Endothelial cell (in vitro differentiated cells): ENCODE data around the gene NELFE. TPM values are rescaled to one million over a fixed set of nuclear protein-coding genes. Genes with fewer than 3 reads are reported as not detected.

Experiments used
- DNase-seq: peaks from one replicate; pipeline ENCODE4 v3.0.0; 2021; ENCODE audit warnings: low spot score
- H3K27ac Mint-ChIP-seq: one replicate; pipeline ENCODE4 v1.8.0; 2021; ENCODE audit warnings: mixed read lengths, inconsistent platforms; ENCODE audit not compliant: unreplicated experiment
- H3K27me3 Mint-ChIP-seq: one replicate; pipeline ENCODE4 v1.8.0; 2021; ENCODE audit warnings: mild to moderate bottlenecking, moderate library complexity, mixed read lengths, inconsistent platforms; ENCODE audit not compliant: unreplicated experiment
- H3K36me3 Mint-ChIP-seq: one replicate; pipeline ENCODE4 v1.8.0; 2021; ENCODE audit warnings: mild to moderate bottlenecking, low read depth, mixed read lengths, inconsistent platforms; ENCODE audit not compliant: unreplicated experiment
- H3K4me1 Mint-ChIP-seq: one replicate; pipeline ENCODE4 v1.8.0; 2021; ENCODE audit warnings: mild to moderate bottlenecking, mixed read lengths, inconsistent platforms; ENCODE audit not compliant: unreplicated experiment
- H3K4me3 Mint-ChIP-seq: one replicate; pipeline ENCODE4 v1.8.0; 2021; ENCODE audit warnings: mild to moderate bottlenecking, mixed read lengths, inconsistent platforms; ENCODE audit not compliant: unreplicated experiment
- H3K9me3 Mint-ChIP-seq: one replicate; pipeline ENCODE4 v1.8.0; 2021; ENCODE audit warnings: mixed read lengths, inconsistent platforms; ENCODE audit not compliant: unreplicated experiment
- CTCF ChIP-seq: fragments of 200-600 bp; sonication (generic); IDR thresholded peaks from one replicate; pipeline ENCODE4 v1.5.0; 2021; ENCODE audit warnings: antibody characterized with exemption; ENCODE audit not compliant: unreplicated experiment
- total RNA-seq: library from RNA; stranded (reverse); fragmentation: NEBNext Ultra II Directional; extraction: Animal tissue kit (Norgen Biotek cat#: 25700); gene quantifications from one replicate; pipeline ENCODE4 v1.2.1, GENCODE V29; 2021; ENCODE audit not compliant: unreplicated experiment

The NELFE gene
- total RNA-seq, 1 donor from 2014 or later, result 47.8 TPM

DNA sequence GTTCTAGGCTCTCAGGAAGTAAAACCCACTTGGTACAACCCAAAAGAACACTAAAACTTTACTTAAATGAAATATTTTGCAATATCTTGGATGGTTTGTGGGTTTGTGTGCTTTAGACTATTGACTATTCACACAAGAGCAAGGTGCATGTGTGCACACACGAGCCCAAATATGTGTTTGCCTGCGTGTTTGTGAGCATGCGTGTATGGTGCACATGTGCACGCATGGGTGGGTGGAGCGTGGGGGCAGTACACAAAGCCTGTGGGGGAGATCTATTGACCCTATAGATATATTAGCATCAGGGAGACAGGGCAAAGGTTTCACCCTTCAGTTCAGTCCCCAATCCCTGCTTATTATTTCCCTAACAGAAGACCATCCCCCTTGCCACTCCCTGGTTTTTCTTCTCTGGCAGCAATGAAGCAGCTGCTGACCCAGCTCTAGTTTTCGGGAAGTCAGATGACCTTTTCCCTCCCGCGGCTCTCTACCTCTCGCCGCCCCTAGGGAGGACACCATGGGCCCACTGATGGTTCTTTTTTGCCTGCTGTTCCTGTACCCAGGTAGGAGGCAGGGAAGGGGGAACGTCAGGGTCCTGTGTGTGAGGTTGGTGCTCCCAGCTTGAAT, 31.4 kb downstream of the NELFE start, which contains the start of gene C2:
TSS of gene C2 (plus strand) at position 476 of the 621 bp plus-strand sequence. CDS start at position 512, 36 bp downstream.
- Mint-ChIP-seq H3K27ac (no peak within 1 kb of the TSS), H3K9me3 (no peaks in the 10 kb centered on the region), H3K4me3 (no peak within 1 kb of the TSS), H3K36me3 (no peaks in the 10 kb centered on the region), H3K4me1 (no peaks in the 10 kb centered on the region), H3K27me3 (no peaks in the 10 kb centered on the region)
- DNase-seq, result no peak
- TF ChIP-seq CTCF, result no peak

GRCh38 chr6:31922942-31923341, 35.8 kb downstream of the NELFE start:
- Mint-ChIP-seq H3K27me3 (no peaks in the 10 kb centered on the region), H3K4me1 (no peaks in the 10 kb centered on the region), H3K36me3 (no peaks in the 10 kb centered on the region), H3K9me3 (no peaks in the 10 kb centered on the region), H3K27ac (no peak overlapping the region), H3K4me3 (no peak overlapping the region)
- no peak for TF ChIP-seq CTCF
- no peak for DNase-seq

DNA sequence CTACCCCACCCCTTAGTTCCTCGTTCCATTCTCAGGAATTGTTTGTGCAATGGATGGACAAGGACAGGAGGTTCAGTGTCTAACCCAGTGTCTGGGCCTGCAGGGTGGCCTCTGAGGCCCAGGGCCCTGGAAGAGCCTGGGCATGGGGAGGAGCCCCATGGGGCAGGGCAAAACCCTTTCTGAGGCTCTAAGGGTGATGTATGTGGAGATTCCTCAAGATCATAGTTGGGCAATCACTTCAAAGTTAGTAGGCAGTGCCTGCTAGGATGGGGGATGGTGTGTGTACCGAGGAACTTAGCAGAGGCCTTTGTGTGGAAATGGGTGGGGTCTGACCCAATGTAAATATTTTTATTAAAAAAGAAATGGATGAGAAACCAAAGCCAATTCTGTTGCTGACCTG, 38.0 kb downstream of the NELFE start:
- TF ChIP-seq CTCF, result no peak
- DNase-seq, result no peak
- H3K27ac Mint-ChIP-seq, result no peak overlapping the region
- H3K4me1 Mint-ChIP-seq, result no peaks in the 10 kb centered on the region
- no peaks in the 10 kb centered on the region for H3K9me3 Mint-ChIP-seq
- H3K27me3 Mint-ChIP-seq, result no peaks in the 10 kb centered on the region
- no peaks in the 10 kb centered on the region for H3K36me3 Mint-ChIP-seq
- H3K4me3 Mint-ChIP-seq, result no peak overlapping the region

GRCh38 chr6:31919624-31920303, 39.0 kb downstream of the NELFE start:
- TF ChIP-seq CTCF, result no peak
- no peaks in the 10 kb centered on the region for H3K4me1 Mint-ChIP-seq
- DNase-seq, result no peak
- no peak overlapping the region for H3K4me3 Mint-ChIP-seq
- H3K9me3 Mint-ChIP-seq, result no peaks in the 10 kb centered on the region
- H3K27ac Mint-ChIP-seq, result no peak overlapping the region
- H3K36me3 Mint-ChIP-seq, result no peaks in the 10 kb centered on the region
- H3K27me3 Mint-ChIP-seq, result no peaks in the 10 kb centered on the region

- no peak overlapping the region for H3K27ac Mint-ChIP-seq
- H3K4me3 Mint-ChIP-seq, result no peak overlapping the region
- no peaks in the 10 kb centered on the region for H3K4me1 Mint-ChIP-seq
- no peaks in the 10 kb centered on the region for H3K27me3 Mint-ChIP-seq
- H3K36me3 Mint-ChIP-seq, result no peaks in the 10 kb centered on the region
- no peaks in the 10 kb centered on the region for H3K9me3 Mint-ChIP-seq
- TF ChIP-seq CTCF, result no peak
- DNase-seq, result no peak
These were observed 40.6 kb downstream of the NELFE start for GRCh38 chr6:31918069-31918720.
